HG03097 (cell line): Measurements from ENCODE around the gene CDC42EP2.

Experiments used
- ATAC-seq: cut with Tn5 transposase; IDR thresholded peaks from one replicate; pipeline ENCODE4 v1.9.1; 2021; ENCODE audit not compliant: unreplicated experiment, low FRiP score

The CDC42EP2 gene, protein sequence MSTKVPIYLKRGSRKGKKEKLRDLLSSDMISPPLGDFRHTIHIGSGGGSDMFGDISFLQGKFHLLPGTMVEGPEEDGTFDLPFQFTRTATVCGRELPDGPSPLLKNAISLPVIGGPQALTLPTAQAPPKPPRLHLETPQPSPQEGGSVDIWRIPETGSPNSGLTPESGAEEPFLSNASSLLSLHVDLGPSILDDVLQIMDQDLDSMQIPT

DNA sequence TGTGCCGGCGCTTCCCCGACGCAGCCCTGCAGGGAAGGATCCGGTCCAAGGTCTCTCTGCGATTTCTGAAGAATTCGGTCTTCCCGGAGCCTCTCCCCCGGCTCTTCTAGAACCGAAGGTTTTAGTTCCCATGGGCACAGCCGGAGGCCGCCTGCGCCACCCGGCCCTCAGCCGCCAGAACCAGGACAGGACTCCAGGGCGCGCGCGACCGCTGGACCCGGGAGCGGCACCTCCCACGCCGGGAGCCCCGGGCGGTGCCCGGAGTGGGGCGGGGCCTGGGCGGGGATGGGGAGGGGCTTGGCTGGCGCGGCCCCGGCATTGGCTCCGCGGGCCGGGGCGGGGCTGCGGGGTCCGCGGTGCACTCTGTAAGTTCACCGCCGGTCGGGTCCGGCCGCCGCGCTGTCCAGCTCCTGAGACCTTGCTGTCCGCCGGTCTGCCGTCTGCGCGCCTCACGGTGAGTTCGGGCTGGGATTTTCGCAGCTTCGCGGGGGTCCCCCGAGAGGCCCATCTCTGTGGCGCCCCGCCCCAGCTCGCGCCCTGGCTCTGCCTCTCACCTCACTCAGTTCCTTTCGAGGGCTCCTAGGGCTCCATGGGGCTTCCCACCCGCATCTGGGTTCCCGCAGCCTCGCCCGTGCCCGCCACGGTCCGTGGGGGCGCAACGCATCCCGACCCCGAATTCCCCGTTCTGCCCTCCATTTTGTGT lies at the start of gene CDC42EP2:
TSS of gene CDC42EP2 (plus strand) at position 366 of the 703 bp plus-strand sequence. CDS start 6,033 bp downstream, outside the sequence.
- ATAC-seq: peak; percentile 78

DNA sequence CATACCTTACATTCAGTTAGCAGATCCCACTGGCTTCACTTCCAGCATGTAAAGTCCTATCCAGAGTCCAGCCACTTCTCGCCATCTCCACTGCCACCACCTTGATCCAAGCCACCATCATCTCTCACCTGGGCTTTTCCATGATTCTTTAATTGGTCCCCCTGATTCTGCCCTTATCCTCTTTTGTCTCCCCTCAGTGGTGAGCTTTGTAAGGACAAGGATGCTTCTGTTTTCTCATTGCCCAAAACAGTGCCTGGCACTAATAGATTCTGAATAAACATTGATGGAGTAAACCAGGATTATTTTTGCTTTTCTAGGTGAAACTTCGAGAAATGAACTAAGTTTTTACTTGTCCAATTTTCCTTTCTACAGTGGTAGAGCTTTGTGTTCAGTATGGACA lies 48.5 kb upstream of the CDC42EP2 start:
- no peak for ATAC-seq

DNA sequence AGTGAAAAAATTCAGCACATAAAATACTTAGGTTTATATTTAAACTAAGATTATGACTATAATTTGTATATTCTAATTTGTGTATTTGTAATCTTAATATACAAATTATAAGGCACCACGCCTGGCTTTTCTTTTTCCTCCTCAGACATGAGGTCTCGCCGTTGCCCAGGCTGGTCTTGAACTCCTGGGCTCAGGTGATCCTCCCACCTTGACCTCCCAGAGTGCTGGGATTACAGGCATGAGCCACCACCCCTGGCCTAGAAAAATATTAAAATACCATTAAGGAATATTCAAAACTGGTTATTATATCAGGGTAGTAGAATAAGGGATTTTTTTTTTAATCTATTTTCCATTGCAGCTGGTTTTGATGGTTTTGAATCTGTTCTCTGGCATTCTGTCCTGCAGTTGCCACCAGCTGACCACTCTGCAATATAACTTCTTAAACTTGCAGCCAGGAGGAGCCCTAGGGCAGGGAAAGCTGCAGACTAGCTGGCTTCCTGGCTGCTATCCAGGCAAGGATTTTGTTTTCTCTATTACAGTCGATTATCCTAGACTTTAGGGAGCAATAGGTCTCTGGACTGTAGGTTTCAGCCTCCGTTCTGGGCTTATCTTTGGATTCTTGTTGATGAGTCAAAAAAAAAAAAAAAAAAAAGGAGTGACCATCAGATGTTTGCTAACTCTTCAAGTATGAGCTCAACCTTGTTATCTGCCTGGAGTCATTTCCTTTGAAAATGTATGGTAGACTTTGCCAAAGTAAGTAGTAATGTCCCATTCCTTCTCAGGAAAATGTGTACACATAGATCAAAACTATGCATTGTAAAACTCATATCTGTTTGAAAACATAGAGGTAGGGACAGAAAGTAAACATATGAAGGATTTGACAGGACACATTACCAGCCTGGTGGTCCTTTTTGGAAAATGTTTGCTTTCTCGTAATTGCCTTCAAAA lies 39.7 kb upstream of the CDC42EP2 start:
- no peak for ATAC-seq

DNA sequence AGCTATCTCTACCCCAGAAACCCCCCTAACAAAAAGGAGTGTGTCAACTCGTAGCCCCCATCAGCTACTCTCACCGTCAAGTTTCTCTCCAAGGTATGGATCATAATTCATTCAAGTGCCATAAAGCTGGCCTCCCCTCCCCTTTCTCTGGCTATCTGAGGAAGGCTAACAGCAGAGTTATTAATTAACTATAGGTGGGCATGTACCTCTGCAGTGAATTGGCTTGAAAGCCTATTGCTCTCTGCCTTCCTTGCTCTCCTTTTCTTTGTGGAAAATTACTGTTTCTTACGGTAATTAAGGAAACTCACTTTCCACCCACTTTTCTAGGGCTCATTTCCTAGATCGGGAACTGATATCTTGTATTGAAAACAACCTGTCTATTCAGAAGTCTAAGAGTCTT lies 38.8 kb upstream of the CDC42EP2 start:
- no peak for ATAC-seq

DNA sequence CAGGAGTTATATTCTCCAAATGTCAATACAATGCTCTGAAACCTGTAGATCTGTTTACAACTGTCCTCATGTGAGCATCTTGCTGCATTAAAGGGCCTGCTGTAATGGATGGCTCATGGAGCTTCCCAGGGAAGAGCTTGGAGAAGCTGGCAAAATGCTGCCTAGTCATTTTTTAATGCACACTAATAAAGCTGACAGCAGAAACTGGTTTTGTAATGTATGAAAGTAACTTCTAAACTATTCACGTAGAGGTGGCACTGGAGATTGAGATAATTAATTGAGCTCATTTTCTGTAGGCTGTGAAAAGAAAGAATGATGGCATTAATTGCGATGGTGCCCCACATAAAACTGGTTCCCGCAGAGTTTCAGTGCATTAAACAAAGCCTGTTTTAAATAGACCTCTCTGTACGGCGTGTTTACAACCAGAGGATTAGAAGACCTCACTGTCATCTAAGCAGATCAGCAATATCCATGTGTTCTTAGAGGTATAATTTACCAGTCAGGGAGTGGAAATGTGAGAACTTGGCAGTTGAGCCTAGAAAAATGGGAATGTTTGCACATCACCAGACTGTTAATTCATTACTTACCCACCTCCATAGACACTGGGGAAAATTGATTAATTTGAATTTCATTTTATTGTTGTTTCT lies 36.9 kb upstream of the CDC42EP2 start:
- no peak for ATAC-seq

DNA sequence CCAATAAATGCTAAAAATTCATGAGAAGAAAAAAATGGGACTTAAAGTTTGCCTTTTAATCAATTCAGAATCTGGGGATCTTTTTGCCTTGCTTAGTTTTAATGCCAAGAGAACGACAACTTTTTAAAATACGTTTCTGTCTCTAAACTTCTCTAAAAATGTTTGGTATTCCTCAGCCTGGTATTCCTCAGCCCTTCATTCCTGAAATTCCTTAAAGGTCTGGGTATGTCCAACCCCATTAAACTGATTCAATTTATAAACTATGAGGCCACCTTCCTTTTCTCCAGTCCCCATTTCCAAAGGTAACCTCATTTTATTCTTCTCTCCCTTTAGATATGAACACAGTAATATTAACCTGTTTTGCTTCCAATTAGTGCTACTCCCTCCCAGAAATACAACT lies 36.3 kb upstream of the CDC42EP2 start:
- ATAC-seq: no peak

DNA sequence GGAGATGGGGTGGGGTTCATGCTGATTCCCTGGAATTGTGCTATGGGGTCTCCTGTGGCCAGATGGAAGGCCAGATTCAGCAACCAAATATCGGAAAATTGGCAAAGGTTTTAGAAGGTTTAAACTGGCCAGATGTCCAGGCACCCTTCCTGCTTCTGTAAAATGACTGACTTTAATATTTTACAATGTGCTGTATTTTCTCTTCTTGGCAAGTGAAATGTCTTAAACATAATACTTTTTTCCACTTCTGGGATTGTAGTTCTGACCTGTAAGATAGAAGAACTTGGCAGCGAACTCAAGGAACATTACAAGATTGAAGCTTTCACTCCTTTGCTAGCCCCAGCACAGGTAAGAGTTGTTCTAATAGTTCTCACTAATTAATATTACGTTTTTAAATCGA lies 35.4 kb upstream of the CDC42EP2 start:
- ATAC-seq: no peak

DNA sequence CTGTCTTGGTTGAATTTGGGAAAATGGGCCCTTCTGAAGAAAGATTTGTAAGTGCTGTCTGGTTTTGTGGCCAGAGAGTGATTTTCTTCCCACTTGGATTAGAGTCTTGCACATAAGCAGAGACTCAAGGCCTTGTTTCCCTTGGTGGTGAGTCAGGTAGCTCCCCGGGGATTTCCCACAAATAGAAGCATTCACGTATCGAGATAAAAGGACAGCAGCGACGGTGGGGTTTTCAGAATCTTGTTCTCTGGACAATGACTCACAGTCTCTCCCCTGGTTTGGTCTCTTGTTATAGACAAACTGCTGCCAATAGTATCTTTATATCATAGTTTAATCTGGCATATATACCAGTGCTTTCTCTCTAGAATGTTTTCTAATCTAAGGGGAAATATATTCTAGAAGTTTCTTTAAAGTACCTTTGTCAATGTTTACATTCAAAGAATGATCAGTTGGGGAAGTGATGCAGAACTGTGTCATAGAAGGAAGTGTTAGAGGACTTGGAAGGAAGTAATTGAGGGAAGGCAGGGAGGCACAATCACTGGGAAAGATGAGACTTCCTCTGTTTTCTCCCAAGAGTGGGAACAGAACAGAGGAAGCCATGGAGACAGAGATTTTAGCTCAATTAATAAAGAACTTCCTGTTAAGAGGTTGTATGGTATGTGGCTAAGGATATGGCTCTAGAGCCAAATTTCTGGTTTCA lies 34.8 kb upstream of the CDC42EP2 start:
- ATAC-seq: no peak

DNA sequence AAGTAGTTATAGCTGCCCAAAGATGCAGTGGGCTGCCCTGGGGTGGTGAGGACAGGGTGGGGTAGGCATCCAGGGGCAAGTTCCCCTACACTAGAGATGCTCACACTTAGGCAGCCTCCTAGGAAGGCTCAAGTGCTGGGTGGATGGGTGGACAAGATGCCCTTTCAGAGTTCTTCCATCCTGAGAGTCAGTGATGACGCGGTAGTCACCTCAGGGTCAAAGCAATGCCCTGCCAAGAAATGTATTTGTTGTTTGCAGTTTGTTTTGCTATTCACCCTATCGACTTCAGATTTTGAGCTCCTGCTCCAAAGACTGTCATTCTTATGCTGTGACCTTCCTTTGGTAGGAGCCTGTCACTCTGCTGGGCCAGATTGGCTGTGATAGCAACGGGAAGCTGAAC lies 34.0 kb upstream of the CDC42EP2 start:
- no peak for ATAC-seq

DNA sequence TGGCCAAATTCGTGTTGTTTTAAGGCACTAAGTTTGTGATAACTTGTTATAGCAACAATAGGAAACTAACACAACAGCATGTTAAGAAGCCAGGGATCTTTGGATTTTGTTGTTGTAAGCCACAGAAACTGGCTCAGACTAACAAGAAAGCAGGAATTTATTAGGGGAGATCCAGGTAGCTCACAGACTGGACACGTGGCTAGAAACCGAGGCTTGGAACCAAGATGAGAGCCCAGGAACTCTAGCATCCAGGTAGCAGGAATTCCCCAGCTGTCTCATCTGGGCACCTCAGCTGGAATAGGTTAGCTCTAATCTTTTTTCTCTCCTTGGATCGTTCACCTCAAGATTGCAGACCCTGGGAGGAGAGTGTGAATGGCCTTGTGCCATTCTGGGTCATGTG lies 28.0 kb upstream of the CDC42EP2 start:
- no peak for ATAC-seq

DNA sequence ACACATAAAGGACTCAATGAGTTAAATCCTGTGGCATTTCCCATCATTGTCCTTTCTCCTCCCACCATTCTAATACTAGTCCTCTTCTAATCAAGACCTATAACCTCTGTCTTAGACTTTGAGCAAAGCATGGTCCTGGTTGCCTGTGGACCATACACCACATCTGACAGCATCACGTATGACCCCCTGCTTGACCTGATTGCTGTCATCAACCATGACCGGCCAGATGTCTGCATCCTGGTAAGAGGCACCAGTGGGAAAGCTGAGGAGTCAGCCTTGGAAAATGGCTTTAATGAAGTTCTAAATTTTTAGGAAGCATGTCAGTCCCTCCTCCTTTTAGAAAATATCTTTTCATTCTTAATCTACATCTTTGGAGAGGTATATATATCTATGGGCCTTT lies 27.1 kb upstream of the CDC42EP2 start:
- no peak for ATAC-seq

DNA sequence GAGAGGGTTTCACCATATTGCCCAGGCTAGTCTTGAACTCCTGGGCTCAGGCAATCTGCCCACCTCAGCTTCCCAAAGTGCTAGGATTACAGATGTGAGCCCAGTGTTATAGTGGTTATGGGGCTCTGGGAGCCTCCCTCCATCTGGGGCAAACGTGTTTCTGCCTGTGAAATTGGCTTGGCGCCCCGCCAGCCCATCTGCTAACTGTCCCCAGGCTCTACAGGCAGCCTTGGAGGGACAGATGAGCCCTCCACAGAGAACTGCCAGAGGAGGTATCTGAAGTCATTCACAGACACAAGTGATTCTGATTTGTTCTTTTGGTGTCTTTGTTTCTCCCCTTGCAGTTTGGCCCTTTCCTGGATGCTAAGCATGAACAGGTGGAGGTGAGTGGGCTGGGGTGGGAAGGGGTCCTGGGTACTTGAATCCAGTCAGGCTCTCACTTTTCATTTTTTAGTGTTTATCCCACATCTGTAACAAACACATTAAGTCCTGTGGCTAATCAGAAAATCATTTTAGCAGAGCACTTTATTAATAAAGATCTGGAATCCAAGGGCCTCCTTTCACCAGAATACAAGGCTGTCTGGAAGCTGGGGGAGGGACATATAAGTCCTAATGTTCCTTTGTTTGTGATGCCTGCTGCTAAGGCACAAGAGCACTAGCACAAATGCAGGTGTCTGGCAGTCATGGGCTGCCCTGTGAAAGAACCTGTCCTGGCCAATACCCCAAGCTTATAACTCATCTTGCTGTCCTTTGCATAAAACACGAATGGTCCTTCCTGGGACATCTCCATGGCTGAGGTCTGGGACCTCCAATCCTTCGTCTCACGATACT lies 25.7 kb upstream of the CDC42EP2 start:
- ATAC-seq: no peak

DNA sequence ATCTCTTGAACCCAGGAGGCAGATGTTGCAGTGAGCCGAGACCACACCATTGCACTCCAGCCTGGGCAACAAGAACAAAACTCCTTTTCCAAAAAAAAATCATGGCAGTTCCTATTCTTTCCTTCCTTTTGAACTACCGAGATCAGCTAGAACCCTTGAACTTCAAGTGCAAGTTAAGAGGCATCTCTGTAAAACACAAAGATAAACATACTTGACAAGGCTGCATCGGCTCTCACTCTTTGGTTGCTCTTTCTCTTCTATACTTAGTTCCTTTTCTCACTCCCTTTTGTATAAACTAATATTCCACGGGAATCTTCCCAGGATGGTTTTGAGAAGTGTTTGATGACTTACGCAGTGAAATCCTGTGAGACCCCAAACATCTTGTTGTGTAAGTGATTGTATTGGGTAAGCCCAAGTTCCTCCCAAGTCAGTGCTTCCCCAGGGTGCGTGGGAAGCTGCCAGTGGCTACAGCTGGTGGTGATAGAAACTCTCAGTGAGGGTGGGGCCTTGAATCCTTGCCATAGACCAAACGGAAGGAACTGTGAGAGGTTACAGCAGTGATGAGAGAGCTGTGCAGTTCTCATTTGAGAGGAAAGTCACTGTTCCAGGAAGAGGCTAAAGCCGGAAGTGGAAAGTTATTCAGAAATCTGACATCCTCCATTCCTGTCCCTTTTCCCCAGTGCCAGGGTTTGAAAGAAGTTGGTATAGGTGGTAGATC lies 24.1 kb upstream of the CDC42EP2 start:
- no peak for ATAC-seq

DNA sequence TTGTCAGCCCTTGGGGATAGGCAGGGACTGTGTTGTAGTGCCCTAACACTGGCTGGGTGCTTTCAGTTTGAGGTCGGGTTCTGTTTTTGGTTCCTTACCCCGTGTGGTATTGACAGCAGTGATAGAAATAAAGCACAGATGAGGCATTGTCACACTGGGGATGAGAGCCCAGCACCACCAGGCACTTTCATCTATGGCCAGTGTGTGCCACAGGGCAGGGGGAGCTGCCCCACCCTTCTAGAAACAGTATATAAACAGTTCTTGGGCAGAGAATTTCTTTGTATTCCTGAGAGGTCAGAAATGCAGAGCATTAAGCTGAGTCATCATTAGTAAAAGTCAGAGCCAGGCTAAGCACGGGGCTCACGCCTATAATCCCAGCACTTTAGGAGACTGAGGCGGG lies 23.1 kb upstream of the CDC42EP2 start:
- no peak for ATAC-seq

DNA sequence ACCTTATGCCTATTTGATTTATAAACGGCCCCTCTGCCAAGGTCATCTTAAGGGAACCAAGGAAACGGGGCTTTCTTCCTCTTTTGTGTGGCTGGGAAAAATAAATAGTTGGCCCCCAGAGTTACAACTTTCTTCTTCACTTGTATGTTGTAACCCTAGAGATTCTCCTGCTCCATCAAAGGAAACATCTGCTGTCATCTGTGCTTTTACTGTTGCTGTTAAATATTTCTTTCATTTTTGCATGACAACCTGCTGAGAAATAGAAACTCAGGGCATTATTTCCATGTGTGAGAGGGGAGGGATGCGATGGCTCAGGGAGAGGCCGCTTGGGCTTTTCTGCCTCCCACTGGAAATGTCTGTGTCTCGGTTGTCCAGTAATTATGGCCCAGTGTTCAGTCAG lies 21.8 kb upstream of the CDC42EP2 start:
- no peak for ATAC-seq

DNA sequence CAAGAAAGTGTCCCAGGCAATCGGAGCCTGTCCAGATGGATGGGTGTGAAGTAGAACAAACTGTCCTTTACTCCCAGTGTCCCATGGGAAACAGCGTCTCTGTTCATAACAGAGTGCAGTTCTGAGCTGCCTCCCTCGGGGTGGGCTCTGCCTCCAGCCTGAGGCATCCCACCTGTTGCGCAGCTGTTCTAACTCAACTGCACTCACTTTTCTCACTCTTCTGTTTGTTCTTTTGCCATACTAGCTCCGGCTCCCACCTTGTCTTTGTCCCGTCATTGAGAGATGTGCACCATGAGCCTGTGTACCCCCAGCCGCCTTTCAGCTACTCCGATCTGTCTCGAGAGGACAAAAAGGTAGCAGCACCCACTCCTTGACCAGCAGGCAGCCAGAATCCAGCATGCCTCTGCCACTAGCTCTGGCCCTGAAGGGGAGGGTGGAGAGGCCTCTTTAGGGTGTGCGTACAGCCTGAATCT lies 20.7 kb upstream of the CDC42EP2 start:
- no peak for ATAC-seq

DNA sequence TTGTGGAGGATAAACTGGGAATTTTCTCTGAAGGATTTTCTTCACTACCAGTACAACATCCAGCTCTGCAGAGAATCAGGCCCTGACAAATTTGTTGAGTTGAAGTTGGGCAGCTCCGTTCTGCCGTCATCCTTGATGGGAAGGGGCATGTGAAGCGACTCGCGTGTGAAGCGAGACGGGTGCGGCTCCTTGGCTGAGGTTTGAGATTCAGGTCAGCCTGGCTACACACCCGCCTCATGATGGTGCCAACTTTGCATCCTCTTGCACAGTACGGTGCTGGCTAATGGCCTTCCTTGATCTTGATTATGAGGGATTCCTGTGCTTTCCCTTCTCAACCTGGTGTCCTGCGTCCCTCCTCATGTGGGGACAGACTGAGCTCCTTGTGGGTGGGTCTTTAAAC lies 19.7 kb upstream of the CDC42EP2 start:
- ATAC-seq: no peak

DNA sequence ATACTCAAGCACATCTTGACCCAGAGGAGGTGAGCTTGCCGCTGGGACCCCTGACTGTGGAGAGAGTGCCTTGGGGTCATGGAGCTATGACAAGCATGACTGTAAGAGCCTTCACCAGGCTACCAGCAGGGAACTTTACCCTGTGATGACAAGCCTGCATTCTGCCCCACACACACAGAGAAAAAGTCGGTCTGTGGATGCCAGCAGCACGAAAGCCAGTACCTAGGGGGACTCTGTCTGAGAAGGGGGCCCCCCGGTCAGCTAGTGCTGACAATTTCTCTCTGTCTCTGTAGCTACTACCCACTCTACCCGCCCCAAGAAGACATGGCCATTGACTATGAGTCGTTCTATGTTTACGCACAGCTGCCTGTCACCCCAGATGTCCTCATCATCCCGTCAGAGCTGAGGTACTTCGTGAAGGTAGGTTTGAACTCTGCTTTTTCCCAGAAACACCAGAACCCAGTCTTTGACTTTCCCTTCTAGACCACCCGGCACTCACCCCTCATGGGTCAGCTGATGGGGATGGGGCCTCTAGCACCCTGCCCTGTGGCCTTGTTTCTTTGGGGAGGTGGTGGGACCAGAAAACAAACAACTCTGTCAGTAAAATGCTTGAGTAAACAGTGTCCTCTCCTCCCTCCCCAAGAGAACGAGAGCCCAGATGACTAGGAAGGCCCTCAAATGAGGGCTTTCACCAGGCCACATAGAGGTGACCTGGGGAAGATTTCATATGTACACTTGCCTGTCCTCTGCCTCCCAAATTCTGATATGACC lies 18.9 kb upstream of the CDC42EP2 start:
- no peak for ATAC-seq
